Natural killer cell treated with Interleukin-12 subunit alpha and Interleukin-12 subunit beta and Interleukin-15 and Interleukin-18, amount 100 ng/mL, for 72 hours (primary cell): ENCODE measurements around the gene AGRN. TPM values are rescaled to one million over a fixed set of nuclear protein-coding genes. Genes with fewer than 3 reads are reported as not detected.
"Not testable (repeated sequence)": the region's sequence is repeated elsewhere in the genome, so short reads cannot be mapped to it uniquely, and the experiment has no call there.

Experiments
- ATAC-seq, 2 donors: fragments of 150-1000 bp; cut with Tn5 transposase in 1 of 2; sonication (Bioruptor Pico), chemical (Tn5 transposase) in 1 of 2; 2 replicates each; pipeline ENCODE4 v1.10.0; 2021
- DNase-seq: peaks from one replicate; pipeline ENCODE4 v3.0.0; 2022; ENCODE audit warnings: low spot score
- H3K27ac Mint-ChIP-seq, 2 donors: 1 replicate in 1 of 2; 2 replicates in 1 of 2; pipeline ENCODE4 v1.8.0; 2022; ENCODE audit warnings: mixed read lengths in 2 of 2, mild to moderate bottlenecking in 1 of 2, moderate library complexity in 1 of 2
- H3K27me3 Mint-ChIP-seq, 2 donors: 1 replicate in 1 of 2; 2 replicates in 1 of 2; pipeline ENCODE4 v1.8.0; 2022; ENCODE audit warnings: mixed read lengths in 2 of 2
- H3K36me3 Mint-ChIP-seq: one replicate; pipeline ENCODE4 v1.8.0; 2022; ENCODE audit warnings: mixed read lengths
- H3K4me1 Mint-ChIP-seq, 2 donors: 1 replicate in 1 of 2; 2 replicates in 1 of 2; pipeline ENCODE4 v1.8.0; 2022; ENCODE audit warnings: low read depth in 2 of 2, mixed read lengths in 2 of 2, mild to moderate bottlenecking in 1 of 2
- H3K4me3 Mint-ChIP-seq: one replicate; pipeline ENCODE4 v1.8.0; 2022; ENCODE audit warnings: mixed read lengths
- H3K9me3 Mint-ChIP-seq: 2 replicates; pipeline ENCODE4 v1.8.0; 2022; ENCODE audit warnings: mixed read lengths
- total RNA-seq, 2 donors: library from RNA; stranded (reverse); gene quantifications; one replicate each; pipeline ENCODE4 v1.2.3, GENCODE V29; 2022

The AGRN gene
- total RNA-seq, 2 donors from 2014 or later, result 9.3 to 9.4 TPM

DNA sequence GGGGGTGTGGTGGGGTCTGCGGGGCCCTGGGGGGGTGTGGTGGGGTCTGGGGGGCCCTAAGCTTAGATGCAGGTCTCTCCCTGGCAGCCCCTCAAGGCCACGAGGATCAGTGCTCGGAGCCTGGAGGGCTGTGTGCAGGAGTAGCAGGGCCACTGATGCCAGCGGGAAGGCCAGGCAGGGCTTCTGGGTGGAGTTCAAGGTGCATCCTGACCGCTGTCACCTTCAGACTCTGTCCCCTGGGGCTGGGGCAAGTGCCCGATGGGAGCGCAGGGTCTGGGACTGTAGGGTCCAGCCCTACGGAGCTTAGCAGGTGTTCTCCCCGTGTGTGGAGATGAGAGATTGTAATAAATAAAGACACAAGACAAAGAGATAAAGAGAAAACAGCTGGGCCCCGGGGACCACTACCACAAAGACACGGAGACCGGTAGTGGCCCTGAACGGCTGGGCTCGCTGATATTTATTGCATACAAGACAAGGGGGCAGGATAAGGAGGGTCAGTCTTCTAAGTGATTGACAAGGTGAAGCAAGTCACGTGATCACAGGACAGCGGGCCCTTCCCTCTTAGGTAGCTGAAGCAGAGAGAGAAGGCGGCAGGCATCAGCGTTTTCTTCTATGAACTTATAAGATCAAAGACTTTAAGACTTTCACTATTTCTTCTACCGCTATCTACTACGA lies 45.5 kb downstream of the AGRN start:
- no peak for ATAC-seq
- H3K4me3 Mint-ChIP-seq, result peak overlapping the region; percentile 28
- DNase-seq, result no peak
- peak overlapping the region in 1 of 2 donors; percentile 62 for H3K27ac Mint-ChIP-seq
- H3K4me1 Mint-ChIP-seq, result peaks cover 7 to 18% of the 10 kb centered on the region in 2 donors
- no peaks in the 10 kb centered on the region for H3K36me3 Mint-ChIP-seq
- H3K9me3 Mint-ChIP-seq, result no peaks in the 10 kb centered on the region
- no peaks in the 10 kb centered on the region for H3K27me3 Mint-ChIP-seq

DNA sequence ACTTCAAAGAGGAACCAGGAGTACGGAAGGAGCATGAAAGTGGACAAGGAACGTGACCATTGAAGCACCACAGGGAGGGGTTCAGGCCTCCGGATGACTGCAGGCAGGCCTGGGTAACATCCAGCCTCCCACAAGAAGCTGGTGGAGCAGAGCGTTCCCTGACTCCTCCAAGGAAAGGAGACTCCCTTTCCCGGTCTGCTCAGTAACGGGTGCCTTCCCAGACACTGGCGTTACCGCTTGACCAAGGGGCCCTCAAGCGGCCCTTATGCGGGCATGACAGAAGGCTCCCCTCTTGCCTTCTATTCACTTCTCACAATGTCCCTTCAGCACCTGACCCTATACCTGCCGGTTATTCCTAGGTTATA lies 46.0 kb downstream of the AGRN start:
- DNase-seq, ATAC-seq, H3K27me3 Mint-ChIP-seq, H3K36me3 Mint-ChIP-seq, H3K9me3 Mint-ChIP-seq: not testable (repeated sequence)
- peak overlapping the region; percentile 28 for H3K4me3 Mint-ChIP-seq
- H3K27ac Mint-ChIP-seq, result peak overlapping the region in 1 of 2 donors; percentile 62
- H3K4me1 Mint-ChIP-seq, result peaks cover 7 to 16% of the 10 kb centered on the region in 2 donors

- Mint-ChIP-seq H3K4me3 (no peak overlapping the region), H3K27ac (no peak overlapping the region), H3K27me3 (no peaks in the 10 kb centered on the region), H3K9me3 (no peaks in the 10 kb centered on the region), H3K36me3 (no peaks in the 10 kb centered on the region), H3K4me1 (peaks cover 7 to 16% of the 10 kb centered on the region in 2 donors)
- ATAC-seq (no peak), DNase-seq (no peak)
These were observed 46.7 kb downstream of the AGRN start for GRCh38 chr1:1066403-1067283.

DNA sequence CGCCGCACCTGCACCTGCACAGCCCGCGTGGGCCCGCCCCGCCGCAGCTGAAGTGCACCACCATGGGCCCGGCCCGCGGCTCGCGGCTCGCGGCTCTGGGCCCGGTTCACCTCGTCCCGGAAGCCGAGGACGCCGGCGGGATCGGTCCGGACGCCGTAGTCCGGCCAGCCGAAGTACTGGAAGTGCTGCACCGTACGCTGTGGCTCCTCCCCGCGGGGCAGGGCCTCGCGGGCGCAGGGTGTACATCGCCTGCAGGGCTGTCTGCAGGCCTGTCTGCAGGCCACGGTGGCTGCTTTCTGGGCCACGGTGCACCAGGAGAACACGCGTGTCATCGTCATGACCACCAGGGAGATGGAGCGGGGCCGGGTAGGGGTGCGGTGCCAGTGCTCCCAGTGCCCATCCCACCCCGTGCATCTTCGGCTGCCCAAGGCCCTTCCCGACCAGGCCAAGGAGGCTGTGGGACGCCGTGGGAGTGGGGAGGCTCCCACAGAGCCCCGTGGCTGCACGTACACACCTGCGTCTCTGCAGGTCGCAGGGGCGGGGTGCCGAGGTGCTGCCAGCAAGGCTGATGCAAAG lies 47.5 kb downstream of the AGRN start:
- Mint-ChIP-seq H3K9me3 (no peaks in the 10 kb centered on the region), H3K27ac (no peak overlapping the region), H3K27me3 (no peaks in the 10 kb centered on the region), H3K4me1 (peaks cover 7 to 16% of the 10 kb centered on the region in 2 donors), H3K36me3 (no peaks in the 10 kb centered on the region), H3K4me3 (no peak overlapping the region)
- DNase-seq, result no peak
- no peak for ATAC-seq

GRCh38 chr1:1067860-1068516 lies 48.1 kb downstream of the AGRN start:
- Mint-ChIP-seq H3K4me1 (peaks cover 7 to 13% of the 10 kb centered on the region in 2 donors), H3K9me3 (no peaks in the 10 kb centered on the region)

DNA sequence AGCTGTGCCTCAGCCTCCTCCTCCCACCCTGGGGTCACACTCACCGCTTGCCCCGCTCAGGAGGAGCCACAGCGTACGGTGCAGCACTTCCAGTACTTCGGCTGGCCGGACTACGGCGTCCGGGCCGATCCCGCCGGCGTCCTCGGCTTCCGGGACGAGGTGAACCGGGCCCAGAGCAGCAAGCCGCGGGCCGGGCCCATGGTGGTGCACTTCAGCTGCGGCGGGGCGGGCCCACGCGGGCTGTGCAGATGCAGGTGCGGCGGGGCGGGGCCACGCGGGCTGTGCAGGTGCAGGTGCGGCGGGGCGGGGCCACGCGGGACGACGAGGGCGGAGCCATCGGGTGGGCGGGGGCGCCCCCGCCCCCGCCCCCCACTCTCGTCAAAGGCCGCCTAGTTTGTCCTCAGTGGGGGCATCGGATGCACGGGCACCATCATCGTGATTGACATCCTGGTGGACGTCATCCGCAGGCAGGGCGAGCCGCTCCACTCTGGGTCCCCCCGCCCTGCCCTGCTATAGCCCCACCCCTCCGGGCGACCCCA lies 48.7 kb downstream of the AGRN start:
- no peak for DNase-seq
- Mint-ChIP-seq H3K4me3 (peak overlapping the region; percentile 58), H3K27me3 (no peaks in the 10 kb centered on the region), H3K27ac (no peak overlapping the region), H3K4me1 (peaks cover 7 to 11% of the 10 kb centered on the region in 2 donors), H3K9me3 (no peaks in the 10 kb centered on the region), H3K36me3 (no peaks in the 10 kb centered on the region)
- ATAC-seq, result peak; percentile 0

More at GRCh38 chr1:1067860-1068516, 48.1 kb downstream of the AGRN start:
- Mint-ChIP-seq H3K36me3 (no peaks in the 10 kb centered on the region), H3K27me3 (no peaks in the 10 kb centered on the region), H3K27ac (no peak overlapping the region), H3K4me3 (peak overlapping the region; percentile 58)
- DNase-seq, result no peak
- no peak for ATAC-seq

DNA sequence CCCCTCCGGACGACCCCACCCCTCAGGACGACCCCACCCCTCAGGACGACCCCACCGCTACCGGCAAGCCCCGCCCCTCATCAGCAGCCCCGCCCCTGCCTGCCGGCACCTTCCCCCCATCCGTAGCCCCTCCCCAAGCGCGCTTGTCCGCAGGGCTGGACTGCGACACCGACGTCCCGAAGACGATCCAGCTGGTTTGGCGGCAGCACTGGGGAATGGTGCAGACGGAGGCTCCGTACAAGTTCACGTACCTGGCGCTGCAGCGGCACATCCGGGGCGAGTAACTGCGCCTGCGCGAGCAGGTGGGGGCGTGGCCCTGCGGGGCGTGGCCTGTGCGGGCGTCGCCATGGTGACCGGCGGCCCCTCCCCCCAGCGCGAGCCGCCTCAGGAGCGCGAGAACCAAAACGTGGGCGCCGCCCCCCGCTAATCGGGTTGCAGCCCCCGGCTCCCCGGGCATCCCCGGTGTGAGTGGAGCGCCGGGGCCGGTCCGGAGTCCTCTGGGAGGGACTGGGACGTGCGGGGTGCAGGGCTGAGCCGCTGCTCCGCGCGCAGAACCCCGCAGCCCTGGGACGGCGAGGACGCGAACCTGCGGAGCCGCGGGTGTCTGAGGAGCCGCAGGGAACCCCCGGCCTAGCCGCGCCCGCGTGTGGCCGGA lies 49.3 kb downstream of the AGRN start:
- no peaks in the 10 kb centered on the region for H3K9me3 Mint-ChIP-seq
- no peaks in the 10 kb centered on the region for H3K27me3 Mint-ChIP-seq
- H3K4me3 Mint-ChIP-seq, result peak overlapping the region; percentile 34
- H3K4me1 Mint-ChIP-seq, result peaks cover 7 to 9% of the 10 kb centered on the region in 2 donors
- peak; percentile 68 to 83 for ATAC-seq
- H3K27ac Mint-ChIP-seq, result no peak overlapping the region
- no peaks in the 10 kb centered on the region for H3K36me3 Mint-ChIP-seq
- DNase-seq, result peak; percentile 90

DNA sequence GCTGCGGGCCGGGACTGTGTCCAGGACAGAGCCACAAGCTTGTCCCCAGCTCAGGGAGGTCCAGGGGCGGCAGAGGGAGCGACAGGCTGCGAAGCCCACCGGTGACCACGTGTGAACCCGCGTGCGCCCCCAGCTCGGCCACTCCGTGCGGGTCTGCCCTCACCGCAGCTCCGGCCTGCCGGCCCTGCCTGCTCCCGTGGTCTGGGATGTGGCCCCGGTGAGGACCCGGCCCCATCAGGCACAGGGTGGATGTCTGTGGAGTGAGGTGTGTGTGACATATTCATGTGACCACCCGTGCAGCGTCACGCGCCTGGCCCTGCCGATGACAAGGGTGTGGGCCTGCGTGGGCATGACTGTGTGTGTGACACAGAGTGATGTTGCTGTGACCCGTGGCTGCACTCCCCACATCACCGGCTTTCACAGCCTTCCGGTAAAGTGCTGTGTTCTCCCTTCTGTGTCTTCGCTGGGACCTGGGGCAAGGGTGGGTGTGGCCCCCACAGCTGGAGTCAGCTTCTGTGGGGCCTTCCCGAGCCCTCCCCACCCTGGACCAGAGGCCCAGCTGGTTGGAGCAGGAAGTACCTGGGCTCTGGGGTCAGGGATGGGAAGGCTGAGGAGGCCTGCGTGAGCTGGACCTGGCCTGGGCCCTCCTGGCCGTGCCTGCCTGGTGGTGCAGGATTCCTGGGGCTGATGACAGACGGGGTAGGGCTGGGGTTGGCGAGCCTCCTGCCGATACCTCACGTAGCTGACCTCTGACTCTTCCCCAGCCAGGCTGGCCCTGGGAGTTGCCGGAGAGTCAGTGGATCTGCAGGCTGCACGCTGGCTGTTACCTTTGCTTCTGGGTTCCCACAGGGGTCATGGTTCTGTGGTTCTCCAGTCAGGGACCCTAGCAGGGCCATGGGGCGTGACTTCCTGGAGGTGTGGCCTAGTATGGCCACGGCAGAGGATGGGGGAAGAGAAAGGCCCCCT lies 50.1 kb downstream of the AGRN start:
- no peak overlapping the region for H3K4me3 Mint-ChIP-seq
- no peak overlapping the region for H3K27ac Mint-ChIP-seq
- H3K27me3 Mint-ChIP-seq, result peaks cover 0 to 3% of the 10 kb centered on the region in 2 donors
- H3K9me3 Mint-ChIP-seq, result no peaks in the 10 kb centered on the region
- DNase-seq, result no peak
- H3K36me3 Mint-ChIP-seq, result no peaks in the 10 kb centered on the region
- H3K4me1 Mint-ChIP-seq, result peaks cover 7 to 10% of the 10 kb centered on the region in 2 donors
- no peak for ATAC-seq

DNA sequence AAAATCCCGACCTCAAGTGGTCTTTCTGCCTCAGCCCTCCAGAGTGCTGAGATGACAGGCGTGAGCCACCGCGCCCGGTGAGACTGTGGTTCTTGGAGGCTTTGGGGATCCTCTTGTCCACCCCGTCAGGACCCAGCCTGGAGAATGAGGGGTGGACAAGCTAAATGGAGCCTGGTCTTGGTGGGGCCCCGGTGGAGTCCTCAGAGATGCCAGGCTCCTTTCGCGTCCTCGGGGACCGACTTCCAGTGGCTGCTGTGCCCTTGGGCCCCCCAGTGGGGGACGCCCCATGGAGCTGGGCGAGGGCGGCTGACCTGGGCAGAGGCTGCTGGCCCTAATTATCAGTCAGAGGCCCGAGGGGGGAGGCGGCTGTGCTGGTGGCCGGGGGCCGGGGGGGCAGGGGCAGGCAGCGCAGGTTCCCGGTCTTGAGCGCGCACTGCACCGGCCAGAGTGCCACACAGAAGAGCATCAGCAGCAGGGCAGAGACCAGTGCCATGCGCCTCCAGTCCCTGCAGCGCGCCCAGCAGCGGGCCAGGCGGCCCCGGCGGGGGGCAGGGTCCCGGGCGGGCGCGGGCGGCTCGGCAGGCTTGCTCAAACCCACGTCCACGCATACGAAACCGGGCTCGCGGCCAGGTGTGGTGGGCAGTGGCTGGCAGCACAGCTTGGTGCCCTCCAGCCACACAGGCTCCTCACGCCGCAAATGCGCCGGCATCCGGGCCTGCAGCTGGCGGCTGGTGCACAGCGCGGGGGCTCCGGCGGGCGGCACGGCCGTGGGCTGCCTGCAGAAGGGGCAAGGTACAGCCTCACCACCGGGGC lies 51.8 kb downstream of the AGRN start:
- ATAC-seq (no peak), DNase-seq (no peak)
- Mint-ChIP-seq H3K27me3 (peaks cover 0 to 3% of the 10 kb centered on the region in 2 donors), H3K4me1 (peaks cover 0 to 7% of the 10 kb centered on the region in 2 donors), H3K9me3 (no peaks in the 10 kb centered on the region), H3K4me3 (no peak overlapping the region), H3K36me3 (no peaks in the 10 kb centered on the region), H3K27ac (no peak overlapping the region)

- Mint-ChIP-seq H3K36me3 (no peaks in the 10 kb centered on the region), H3K27ac (no peak overlapping the region)
These were observed 52.5 kb downstream of the AGRN start for GRCh38 chr1:1072299-1072848.

More at GRCh38 chr1:1072299-1072848, 52.5 kb downstream of the AGRN start:
- DNase-seq (no peak), ATAC-seq (no peak)
- H3K4me3 Mint-ChIP-seq, result no peak overlapping the region
- peaks cover 0 to 3% of the 10 kb centered on the region in 2 donors for H3K27me3 Mint-ChIP-seq
- peaks cover 0 to 7% of the 10 kb centered on the region in 2 donors for H3K4me1 Mint-ChIP-seq
- no peaks in the 10 kb centered on the region for H3K9me3 Mint-ChIP-seq
